ENCODE results near the gene RAPGEF5. TPM values are rescaled to one million over a fixed set of nuclear protein-coding genes. Genes with fewer than 3 reads are reported as not detected.

The RAPGEF5 gene
- polyA plus RNA-seq, 1 of the 3 experiments (the other 2 are of a cell fraction): 1.2 TPM

GRCh38 chr7:22371878-22372277 lies 14.9 kb upstream of the RAPGEF5 start:
- Histone ChIP-seq H3K9ac (no peak overlapping the region), H3K4me3 (ENCODE audit: low read depth in 2 of 2, low read length in 1 of 2) (no peak overlapping the region), H3K79me2 (ENCODE audit: insufficient read depth) (no peaks in the 10 kb centered on the region), H3K4me1 (ENCODE audit: control insufficient read depth in 1 of 2, insufficient read depth in 2 of 2, low read depth in 1 of 2, low read length in 1 of 2) (peaks cover 0 to 16% of the 10 kb centered on the region in 2 experiments; a peak in 3 of 4 replicates), H3K36me3 (replicated peaks in 1 of 2; ENCODE audit: control insufficient read depth in 1 of 2, insufficient read depth in 2 of 2, low read length in 1 of 2) (no peaks in the 10 kb centered on the region), H3K27ac (ENCODE audit: low read depth in 2 of 2, low read length in 1 of 2) (no peak overlapping the region), H3F3A (replicated peaks; ENCODE audit: insufficient read depth) (no peaks in the 10 kb centered on the region), H3K9me3 (no peaks in the 10 kb centered on the region), H3K27me3 (ENCODE audit: insufficient read depth) (no peaks in the 10 kb centered on the region), H2AFZ (ENCODE audit: low read depth) (no peak overlapping the region), H3K4me2 (no peak overlapping the region), H4K20me1 (ENCODE audit: insufficient read depth) (no peaks in the 10 kb centered on the region), H3K9me2 (no peaks in the 10 kb centered on the region)
- no peak for TF ChIP-seq YY1 (IDR thresholded peaks at IDR 0.05; ENCODE audit: low read depth)
- TF ChIP-seq REST (IDR thresholded peaks at IDR 0.05; ENCODE audit: low read depth, low read length): no peak
- TF ChIP-seq MEF2A (IDR thresholded peaks at IDR 0.05; ENCODE audit: borderline replicate concordance, low read depth): no peak
- no peak for TF ChIP-seq SIN3A (IDR thresholded peaks at IDR 0.05; ENCODE audit: borderline replicate concordance, low read depth, low read length)
- POLR2A ChIA-PET: no interaction called here
- CTCF ChIA-PET: interaction anchor here (1.7 kb wide), 1 partner anchor 262 kb away, joined by 8 read pairs; no protein-coding TSS in a partner anchor
- no peak for DNase-seq

- H3K27me3 ChIP-seq (ENCODE audit: insufficient read depth): no peaks in the 10 kb centered on the region
- no peak overlapping the region for H3K4me3 ChIP-seq (ENCODE audit: low read depth in 2 of 2, low read length in 1 of 2)
- H3K27ac ChIP-seq (ENCODE audit: low read depth in 2 of 2, low read length in 1 of 2): no peak overlapping the region
- no peak overlapping the region for H3K4me2 ChIP-seq
- H2AFZ ChIP-seq (ENCODE audit: low read depth): no peak overlapping the region
- H3F3A ChIP-seq (replicated peaks; ENCODE audit: insufficient read depth): peaks cover 4% of the 10 kb centered on the region
- H4K20me1 ChIP-seq (ENCODE audit: insufficient read depth): no peaks in the 10 kb centered on the region
- 86% methylated on average over 2 of the region's 2 CpGs for WGBS (ENCODE audit: low lambda C conversion rate)
- POLR2A ChIA-PET: no interaction called here
- H3K9ac ChIP-seq: no peak overlapping the region
- DNase-seq: peak; percentile 41
- H3K4me1 ChIP-seq (ENCODE audit: control insufficient read depth in 1 of 2, insufficient read depth in 2 of 2, low read depth in 1 of 2, low read length in 1 of 2): peaks cover 0 to 4% of the 10 kb centered on the region in 2 experiments; a peak in 2 of 4 replicates
- CTCF ChIA-PET: interaction anchor here (0.8 to 3.4 kb wide), 7 partner anchors 10 to 262 kb away, joined by 3 to 14 read pairs (median 6); no protein-coding TSS in a partner anchor
- no peaks in the 10 kb centered on the region for H3K9me3 ChIP-seq
- no peaks in the 10 kb centered on the region for H3K79me2 ChIP-seq (ENCODE audit: insufficient read depth)
- H3K36me3 ChIP-seq (replicated peaks in 1 of 2; ENCODE audit: control insufficient read depth in 1 of 2, insufficient read depth in 2 of 2, low read length in 1 of 2): no peaks in the 10 kb centered on the region
- TF ChIP-seq JUND (IDR thresholded peaks at IDR 0.05): no peak
- TF ChIP-seq CHD2 (IDR thresholded peaks at IDR 0.05; ENCODE audit: low read length, partially characterized antibody): peak; percentile 13
- TF ChIP-seq MXI1 (IDR thresholded peaks at IDR 0.05; ENCODE audit: low read depth, low read length): no peak
- TF ChIP-seq FOXJ3 (CRISPR knock-in tag; IDR thresholded peaks at IDR 0.05): no peak
- TF ChIP-seq RAD21 (IDR thresholded peaks at IDR 0.05; ENCODE audit: low read length): peak; percentile 25
- no peaks in the 10 kb centered on the region for H3K9me2 ChIP-seq
Observed at GRCh38 chr7:22364900-22365299, 7.9 kb upstream of the RAPGEF5 start.
